ENCODE data around the gene CNTD1. TPM values are rescaled to one million over a fixed set of nuclear protein-coding genes. Genes with fewer than 3 reads are reported as not detected.

Gene CNTD1
- total and polyA plus RNA-seq, 2 experiments from 2014 or later = 0.27 to 2.5 TPM

GRCh38 chr17:42804918-42805367 is 6.3 kb downstream of the CNTD1 start:
- Histone ChIP-seq H3K4me1 (ENCODE audit: low read depth) (no peaks in the 10 kb centered on the region), H3K27ac (no peak overlapping the region), H3K36me3 (peaks cover 2% of the 10 kb centered on the region), H3K4me3 (no peak overlapping the region), H3K27me3 (peaks cover 4% of the 10 kb centered on the region), H3K9me3 (ENCODE audit: low read depth) (no peaks in the 10 kb centered on the region)
- TF ChIP-seq CTCF (IDR thresholded peaks at IDR 0.05; ENCODE audit: low read depth, low read length) = no peak
- DNase-seq (ENCODE audit: low read depth in 1 of 2, low spot score in 1 of 2) = no peak

GRCh38 chr17:42806249-42806648 is 7.6 kb downstream of the CNTD1 start:
- H3K27ac ChIP-seq = no peak overlapping the region
- peaks cover 10% of the 10 kb centered on the region for H3K36me3 ChIP-seq
- H3K27me3 ChIP-seq = peaks cover 4% of the 10 kb centered on the region
- no peaks in the 10 kb centered on the region for H3K4me1 ChIP-seq (ENCODE audit: low read depth)
- no peak for TF ChIP-seq CTCF (IDR thresholded peaks at IDR 0.05; ENCODE audit: low read depth, low read length)
- DNase-seq (ENCODE audit: low read depth in 1 of 2, low spot score in 1 of 2) = no peak
- no peak overlapping the region for H3K4me3 ChIP-seq
- no peaks in the 10 kb centered on the region for H3K9me3 ChIP-seq (ENCODE audit: low read depth)

- Histone ChIP-seq H3K9me3 (ENCODE audit: low read depth) (no peaks in the 10 kb centered on the region), H3K27me3 (no peaks in the 10 kb centered on the region), H3K4me1 (ENCODE audit: low read depth) (no peaks in the 10 kb centered on the region), H3K27ac (no peak overlapping the region), H3K36me3 (peaks cover 29% of the 10 kb centered on the region), H3K4me3 (no peak overlapping the region)
- DNase-seq (ENCODE audit: low read depth in 1 of 2, low spot score in 1 of 2) = peak in 1 of 2 donors; percentile 85
- TF ChIP-seq CTCF (IDR thresholded peaks at IDR 0.05; ENCODE audit: low read depth, low read length) = no peak
Measured at GRCh38 chr17:42809250-42809649, 10.6 kb downstream of the CNTD1 start.

GRCh38 chr17:42814633-42815399 is 16.2 kb downstream of the CNTD1 start:
- Histone ChIP-seq H3K27ac (no peak overlapping the region), H3K4me3 (no peak overlapping the region), H3K4me1 (ENCODE audit: low read depth) (no peaks in the 10 kb centered on the region), H3K27me3 (no peaks in the 10 kb centered on the region), H3K9me3 (ENCODE audit: low read depth) (no peaks in the 10 kb centered on the region), H3K36me3 (peaks cover 66% of the 10 kb centered on the region)
- TF ChIP-seq CTCF (IDR thresholded peaks at IDR 0.05; ENCODE audit: low read depth, low read length) = no peak
- peak in 1 of 2 donors; percentile 95 for DNase-seq (ENCODE audit: low read depth in 1 of 2, low spot score in 1 of 2)

DNA sequence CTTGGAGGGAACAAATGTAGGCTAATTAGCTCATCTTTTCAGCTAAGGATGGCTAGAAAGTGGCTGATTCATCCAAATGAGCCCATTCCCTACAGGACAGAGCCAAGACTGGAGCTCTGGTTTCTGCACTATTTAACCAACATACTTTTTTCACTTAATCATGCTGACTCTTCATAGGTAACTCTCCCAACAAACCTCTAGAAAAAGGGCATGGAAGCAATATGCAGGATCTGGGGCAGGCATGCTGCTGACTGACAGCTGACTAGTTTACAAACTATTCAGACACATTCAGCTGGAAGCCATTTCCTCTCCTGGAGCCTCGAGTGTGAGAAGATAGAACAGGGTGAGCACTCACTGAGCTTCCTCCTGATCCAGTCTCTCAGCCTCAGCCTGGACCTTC is 19.2 kb downstream of the CNTD1 start:
- no peaks in the 10 kb centered on the region for H3K9me3 ChIP-seq (ENCODE audit: low read depth)
- no peak overlapping the region for H3K4me3 ChIP-seq
- peaks cover 58% of the 10 kb centered on the region for H3K36me3 ChIP-seq
- H3K27ac ChIP-seq = no peak overlapping the region
- H3K4me1 ChIP-seq (ENCODE audit: low read depth) = no peaks in the 10 kb centered on the region
- no peak for TF ChIP-seq CTCF (IDR thresholded peaks at IDR 0.05; ENCODE audit: low read depth, low read length)
- H3K27me3 ChIP-seq = no peaks in the 10 kb centered on the region
- no peak for DNase-seq (ENCODE audit: low read depth in 1 of 2, low spot score in 1 of 2)

Data from cardiac muscle cell (in vitro differentiated cells and primary cell).